ENCODE measurements around the gene SLC25A10.
A peak's percentile ranks its signal among the peaks of the same experiment; 100 is the strongest.

DNA sequence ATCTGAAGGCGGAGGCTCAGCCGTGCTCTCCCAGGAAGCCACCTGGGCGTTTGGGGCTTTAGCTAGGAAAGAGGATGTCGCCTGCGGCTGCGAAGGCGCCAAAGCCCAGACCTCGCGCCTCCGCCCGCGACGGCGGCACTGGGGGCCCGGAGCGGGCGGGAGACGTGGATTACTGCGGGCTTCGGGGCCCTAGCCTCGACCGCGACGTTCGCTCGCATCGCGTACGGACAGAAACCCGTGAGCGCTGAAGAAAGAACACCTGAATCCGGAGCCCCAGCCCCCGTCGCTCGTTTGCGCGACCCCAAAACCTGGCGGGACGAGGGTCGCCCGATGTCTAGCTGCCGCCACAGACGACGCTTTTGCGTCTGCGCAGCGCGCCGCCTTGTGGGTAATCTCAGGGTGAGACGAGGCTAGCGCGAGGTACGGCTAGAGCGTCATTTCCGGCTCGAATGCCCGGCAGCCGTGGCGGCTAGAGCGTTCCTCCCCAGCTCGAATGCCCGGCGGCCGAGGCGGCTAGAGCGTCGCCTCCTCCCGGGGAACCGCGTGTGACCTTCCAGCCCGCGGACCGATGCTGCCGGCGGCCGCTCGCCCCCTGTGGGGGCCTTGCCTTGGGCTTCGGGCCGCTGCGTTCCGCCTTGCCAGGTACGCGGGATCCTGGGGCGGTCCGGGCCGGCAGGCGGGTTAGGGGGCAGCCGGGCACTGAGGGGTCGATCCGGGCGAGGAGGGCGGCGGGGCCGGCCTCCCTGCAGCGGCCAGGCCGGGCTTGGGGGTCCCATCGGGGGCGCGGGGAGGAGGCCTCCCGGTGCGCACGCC lies 8.9 kb upstream of the SLC25A10 start, which contains the start of gene MRPL12:
- TF ChIP-seq, protein P1, sequence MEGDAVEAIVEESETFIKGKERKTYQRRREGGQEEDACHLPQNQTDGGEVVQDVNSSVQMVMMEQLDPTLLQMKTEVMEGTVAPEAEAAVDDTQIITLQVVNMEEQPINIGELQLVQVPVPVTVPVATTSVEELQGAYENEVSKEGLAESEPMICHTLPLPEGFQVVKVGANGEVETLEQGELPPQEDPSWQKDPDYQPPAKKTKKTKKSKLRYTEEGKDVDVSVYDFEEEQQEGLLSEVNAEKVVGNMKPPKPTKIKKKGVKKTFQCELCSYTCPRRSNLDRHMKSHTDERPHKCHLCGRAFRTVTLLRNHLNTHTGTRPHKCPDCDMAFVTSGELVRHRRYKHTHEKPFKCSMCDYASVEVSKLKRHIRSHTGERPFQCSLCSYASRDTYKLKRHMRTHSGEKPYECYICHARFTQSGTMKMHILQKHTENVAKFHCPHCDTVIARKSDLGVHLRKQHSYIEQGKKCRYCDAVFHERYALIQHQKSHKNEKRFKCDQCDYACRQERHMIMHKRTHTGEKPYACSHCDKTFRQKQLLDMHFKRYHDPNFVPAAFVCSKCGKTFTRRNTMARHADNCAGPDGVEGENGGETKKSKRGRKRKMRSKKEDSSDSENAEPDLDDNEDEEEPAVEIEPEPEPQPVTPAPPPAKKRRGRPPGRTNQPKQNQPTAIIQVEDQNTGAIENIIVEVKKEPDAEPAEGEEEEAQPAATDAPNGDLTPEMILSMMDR (IDR thresholded peaks at IDR 0.05), result peak in 4 of 7 experiments; percentile 17 to 40 (median 30)
- peak in 1 of 4 donors; percentile 64 for TF ChIP-seq POLR2A (IDR thresholded peaks at IDR 0.05)
